GM19328 (cell line): ENCODE data around the gene SINHCAF.
A peak's percentile ranks its signal among the peaks of the same experiment; 100 is the strongest.

Experiments used
- ATAC-seq: cut with Tn5 transposase; IDR thresholded peaks from one replicate; pipeline ENCODE4 v1.9.1; 2021; ENCODE audit warnings: mild to moderate bottlenecking, moderate library complexity; ENCODE audit not compliant: unreplicated experiment

SINHCAF gene

GRCh38 chr12:31337952-31338351 lies 12.0 kb upstream of the SINHCAF start:
- ATAC-seq = no peak

DNA sequence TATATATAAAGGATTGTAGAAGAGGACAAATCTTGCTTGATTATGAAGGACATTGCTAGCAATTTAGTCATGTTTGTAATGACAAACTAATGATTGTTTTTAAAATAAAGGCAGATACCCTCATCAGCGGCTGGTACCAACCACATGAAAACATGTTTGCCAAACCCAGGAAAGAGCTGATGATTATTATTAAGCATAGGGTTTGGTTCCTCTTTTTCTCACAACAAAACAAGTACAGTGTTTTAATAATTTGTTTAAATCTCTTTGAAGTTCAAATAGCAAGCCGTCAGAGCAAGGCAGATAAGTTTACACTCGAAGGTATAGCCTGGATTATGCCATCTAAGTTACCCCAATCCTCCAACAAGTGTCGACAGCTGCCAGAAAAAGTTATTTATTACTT lies 5.3 kb upstream of the SINHCAF start:
- no peak for ATAC-seq

DNA sequence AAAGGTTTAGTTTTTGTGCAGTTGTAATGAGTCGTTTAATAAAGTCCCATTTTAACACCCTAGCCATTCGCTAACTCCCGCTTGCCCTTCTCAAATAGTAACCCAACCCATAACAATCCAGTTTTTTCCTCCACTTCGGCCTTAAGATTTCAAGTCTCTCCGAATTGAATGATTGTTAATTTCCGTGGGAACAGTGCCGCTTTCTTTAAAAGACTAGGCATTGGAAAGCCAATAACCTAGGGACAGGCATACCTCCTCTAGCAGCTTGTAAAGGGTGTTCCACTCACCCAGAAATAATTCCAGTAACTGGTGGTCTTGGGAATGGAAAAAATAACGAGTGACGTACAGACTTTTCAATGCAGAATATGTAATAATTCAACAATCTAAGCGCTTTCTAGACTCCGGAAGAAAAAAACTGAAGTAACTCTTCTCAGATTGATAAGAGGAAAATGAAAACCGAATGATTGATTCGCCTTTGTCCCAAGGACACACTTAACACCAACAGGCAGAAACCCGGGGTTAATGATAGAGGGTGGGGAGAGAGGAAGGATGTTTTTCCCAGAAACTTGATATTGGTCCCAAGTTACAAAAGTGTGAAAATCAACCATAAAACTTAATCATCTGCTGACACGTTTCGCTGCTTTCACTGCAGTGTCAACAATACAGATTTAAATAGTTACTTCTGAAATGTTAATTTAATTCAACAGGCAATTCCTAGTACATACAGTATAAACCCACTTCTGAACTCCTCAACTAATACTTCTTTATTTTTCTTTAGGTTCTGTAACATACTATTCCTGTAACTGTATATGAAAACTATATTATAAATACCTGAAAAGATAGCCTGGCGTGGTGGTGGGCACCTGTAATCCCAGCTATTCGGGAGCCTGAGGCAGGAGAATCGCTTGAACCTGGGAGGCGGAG lies 1.0 kb upstream of the SINHCAF start:
- no peak for ATAC-seq

- ATAC-seq = no peak
Measured at GRCh38 chr12:31325524-31325875, 450 bp downstream of the SINHCAF start.

DNA sequence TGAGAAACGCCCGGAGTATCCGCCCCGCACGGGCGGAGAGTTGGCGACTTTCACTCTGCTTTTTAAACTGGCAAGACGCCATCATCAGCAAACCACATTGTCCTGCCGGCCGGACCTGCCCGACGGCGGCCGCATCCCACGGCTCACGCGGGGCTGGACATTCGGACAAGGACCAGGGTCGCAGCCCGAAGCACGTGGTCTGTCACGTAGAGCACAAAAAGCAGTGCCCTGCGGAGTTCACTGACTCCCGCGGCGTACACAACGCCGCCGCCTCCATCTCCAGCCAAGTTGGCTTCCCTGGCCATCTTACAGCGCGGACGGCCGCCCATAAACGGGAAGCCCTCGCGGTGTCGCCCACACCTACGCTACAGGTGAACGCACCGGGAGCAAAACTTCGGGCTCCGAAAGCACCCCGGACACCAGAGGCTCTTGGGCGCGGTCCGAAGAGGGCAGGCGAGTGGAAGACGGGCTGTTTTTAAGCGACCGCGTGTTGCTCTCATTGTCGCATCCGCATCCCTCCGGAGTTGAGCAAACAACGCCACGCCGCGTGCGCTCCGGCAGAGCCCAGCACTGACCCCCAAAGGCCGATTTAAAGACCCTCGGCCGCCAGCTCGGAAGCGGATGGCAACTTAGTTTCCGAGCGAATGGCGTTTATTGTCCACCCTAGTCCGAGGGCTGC lies 966 bp downstream of the SINHCAF start:
- ATAC-seq = no peak

GRCh38 chr12:31324116-31324844 lies 1.7 kb downstream of the SINHCAF start:
- ATAC-seq = peak; percentile 31

GRCh38 chr12:31323391-31324115 lies 2.4 kb downstream of the SINHCAF start:
- ATAC-seq = peak; percentile 9

DNA sequence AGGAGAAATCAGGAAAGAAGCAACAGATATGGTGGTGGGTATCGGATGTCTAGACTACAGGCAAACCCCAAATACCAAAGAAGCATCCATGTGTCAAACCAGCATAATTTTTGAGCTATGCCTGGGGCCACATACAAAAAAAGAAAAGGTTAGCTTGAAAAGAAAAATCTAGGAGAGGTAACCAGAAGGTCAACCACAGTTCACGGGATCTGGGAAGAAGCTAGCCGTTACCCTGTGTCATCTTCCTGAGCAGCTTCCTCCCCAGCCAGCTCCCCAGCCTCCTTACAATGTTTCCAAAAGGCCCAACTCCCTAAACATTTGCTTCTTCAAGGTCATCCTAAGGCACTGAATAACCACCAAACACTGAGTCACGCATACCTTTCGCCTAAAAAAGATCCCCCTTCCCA lies 3.1 kb downstream of the SINHCAF start:
- ATAC-seq = no peak

DNA sequence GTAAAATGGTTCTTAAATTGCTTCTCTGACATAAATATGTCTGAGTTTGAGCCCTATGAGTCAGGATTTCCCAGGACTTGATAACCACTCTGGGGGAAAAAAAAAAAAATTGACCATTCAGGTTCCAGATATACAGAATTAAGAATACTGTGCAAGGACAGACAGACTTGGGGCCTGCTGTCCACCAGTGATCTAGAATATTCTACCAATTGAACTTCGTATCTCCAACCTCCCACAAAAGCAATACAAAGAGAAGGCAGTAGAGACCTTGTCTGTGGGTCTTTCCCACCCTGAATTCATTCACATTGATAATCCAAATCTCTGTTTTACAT lies 4.1 kb downstream of the SINHCAF start:
- no peak for ATAC-seq

GRCh38 chr12:31321186-31321896 lies 4.6 kb downstream of the SINHCAF start:
- ATAC-seq = no peak

GRCh38 chr12:31318657-31319269 lies 7.2 kb downstream of the SINHCAF start:
- no peak for ATAC-seq

DNA sequence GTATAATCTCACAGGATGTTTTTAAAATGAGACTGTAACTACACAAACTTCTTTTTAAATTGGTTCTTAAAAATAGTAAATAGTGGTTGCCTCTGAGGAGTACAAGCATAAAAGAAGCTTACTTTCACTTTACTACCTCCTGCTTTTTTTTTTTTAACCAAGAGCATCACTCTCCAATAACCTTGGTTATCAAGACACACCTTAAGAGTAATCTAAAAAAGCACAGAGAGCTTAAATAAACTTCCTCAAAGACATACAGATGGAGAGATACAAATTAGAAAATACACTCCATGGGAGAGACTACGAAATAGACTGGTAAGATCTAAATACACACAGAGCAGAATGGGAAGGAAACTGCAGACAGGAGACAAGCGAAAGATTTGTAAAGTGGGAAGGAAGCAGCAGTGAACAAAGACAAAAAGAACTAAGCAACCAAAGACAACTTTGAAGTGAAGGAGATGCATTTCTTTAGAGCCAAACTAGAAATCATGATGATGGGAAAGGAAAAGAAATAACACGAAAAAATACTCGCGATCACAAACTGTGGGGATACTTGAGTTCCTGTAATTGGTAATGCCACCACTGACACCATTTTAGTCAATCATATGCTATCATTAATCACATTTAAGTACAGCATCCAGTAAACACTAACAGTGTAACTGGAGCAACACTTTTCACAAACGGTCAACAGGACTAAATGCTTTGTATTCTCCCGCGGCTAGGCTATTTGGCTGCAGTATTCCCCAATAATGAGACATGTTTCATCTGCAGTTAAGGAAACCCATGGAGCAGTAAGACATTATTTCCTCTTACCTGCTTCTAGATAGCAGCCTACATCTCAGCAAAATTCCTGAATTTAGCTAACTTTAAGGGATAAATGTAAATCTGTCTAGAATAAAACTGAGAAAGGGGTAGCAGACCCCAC lies 8.2 kb downstream of the SINHCAF start:
- no peak for ATAC-seq

DNA sequence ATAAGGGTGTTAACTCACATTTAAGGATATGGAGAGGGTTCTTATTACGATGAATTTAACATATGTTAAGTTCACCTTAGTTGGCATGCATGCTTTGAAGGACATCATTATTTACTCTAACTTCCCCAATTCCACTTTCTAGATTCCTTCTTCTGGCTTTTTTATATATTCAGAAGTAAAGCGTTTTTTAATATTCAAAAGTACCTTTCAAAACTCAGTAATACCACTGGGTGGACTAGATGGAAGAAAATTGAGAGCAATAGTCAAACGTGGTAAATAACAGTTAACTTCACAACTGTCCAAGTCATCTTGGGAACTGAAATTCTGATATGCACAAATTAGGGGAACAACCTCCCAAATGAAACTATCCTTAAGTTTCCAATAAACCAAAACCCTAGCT lies 9.1 kb downstream of the SINHCAF start:
- ATAC-seq = no peak

- no peak for ATAC-seq
Measured at GRCh38 chr12:31315784-31316465, 10.0 kb downstream of the SINHCAF start.

DNA sequence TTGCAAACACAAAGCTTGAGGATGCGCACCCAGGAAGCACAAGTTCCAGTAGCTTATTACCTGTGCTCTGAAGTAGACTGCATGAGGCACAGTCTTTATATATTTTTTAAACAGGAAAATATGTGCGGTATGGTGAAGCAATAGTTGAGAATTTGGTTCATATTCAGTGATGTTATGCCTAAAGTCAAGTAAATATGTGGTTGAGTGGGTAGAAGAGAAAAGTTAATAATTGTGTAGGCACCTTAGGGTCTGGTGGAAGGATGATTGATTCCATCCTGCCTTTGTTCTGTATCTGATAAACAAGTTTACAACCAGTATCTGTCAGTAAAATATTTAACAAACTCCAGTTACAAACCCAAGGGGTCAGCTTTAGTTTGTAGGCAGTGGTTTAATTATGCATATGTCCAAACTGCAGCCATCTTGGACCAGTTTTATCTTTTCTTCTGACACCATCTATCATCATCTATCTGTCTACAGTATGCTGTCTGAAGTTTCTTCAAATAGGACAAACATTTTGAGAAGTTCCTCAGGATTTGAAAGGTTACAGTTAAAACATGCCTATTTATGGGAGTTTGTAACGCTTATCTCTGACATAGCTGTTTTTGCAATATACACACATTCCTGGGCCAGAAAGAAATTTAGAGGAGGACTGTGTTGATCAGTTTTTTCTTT lies 10.8 kb downstream of the SINHCAF start:
- ATAC-seq = no peak

GRCh38 chr12:31312431-31312830 lies 13.5 kb downstream of the SINHCAF start:
- no peak for ATAC-seq

DNA sequence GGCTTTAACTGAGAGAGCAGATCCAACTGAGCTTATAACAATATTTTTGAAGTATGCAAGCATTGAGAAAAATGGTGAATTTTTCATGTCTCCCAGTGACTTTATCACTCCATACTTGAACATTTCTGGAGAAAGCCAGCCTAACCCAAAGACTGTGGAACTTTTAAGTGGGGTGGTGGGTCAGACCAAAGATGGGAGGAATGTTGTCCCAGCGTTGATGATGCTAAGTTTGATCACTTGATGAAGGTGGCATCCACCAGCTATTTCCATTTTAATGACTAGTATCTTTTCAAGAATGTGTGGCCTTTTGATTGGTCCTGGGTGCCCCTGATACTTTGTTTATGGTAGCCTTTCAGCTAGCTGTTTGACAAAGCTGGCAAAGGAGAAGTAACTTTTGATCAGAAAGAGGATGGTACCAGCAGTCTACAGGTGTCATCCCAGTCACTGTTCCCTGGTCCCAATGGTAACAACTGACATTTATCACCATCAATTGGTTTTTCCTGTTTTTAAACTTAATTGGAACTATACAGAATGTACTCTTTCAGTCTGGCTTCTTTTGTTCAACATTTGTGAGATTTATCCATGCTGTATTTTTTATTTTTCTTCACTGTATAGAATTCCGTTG lies 14.2 kb downstream of the SINHCAF start:
- ATAC-seq = no peak
